ENCODE data around the gene EXOC3. TPM values are rescaled to one million over a fixed set of nuclear protein-coding genes. Genes with fewer than 3 reads are reported as not detected.
A peak's percentile ranks its signal among the peaks of the same experiment; 100 is the strongest.

The EXOC3 gene
- total RNA-seq, 2 experiments from 2014 or later: 68.2 to 71.2 TPM

GRCh38 chr5:451587-452458 lies 8.8 kb downstream of the EXOC3 start:
- Mint-ChIP-seq H3K4me1 (peaks cover 36% of the 10 kb centered on the region), H3K27ac (peak overlapping the region; percentile 69), H3K9me3 (ENCODE audit: low read depth) (peaks cover 13% of the 10 kb centered on the region), H3K27me3 (no peaks in the 10 kb centered on the region), H3K36me3 (peaks cover 81% of the 10 kb centered on the region), H3K4me3 (no peak overlapping the region)
- DNase-seq (no peak), ATAC-seq (no peak)
- CTCF ChIA-PET: interaction anchor here (1.0 to 2.1 kb wide), 4 partner anchors 14 to 135 kb away, joined by 3 to 8 read pairs (median 6); no protein-coding TSS in a partner anchor

GRCh38 chr5:452978-453710 lies 10.2 kb downstream of the EXOC3 start:
- Mint-ChIP-seq H3K4me1 (peaks cover 36% of the 10 kb centered on the region), H3K4me3 (no peak overlapping the region)
- CTCF ChIA-PET: interaction anchor here (1.0 to 2.1 kb wide), 4 partner anchors 8 to 137 kb away, joined by 4 to 8 read pairs (median 4); no protein-coding TSS in a partner anchor

GRCh38 chr5:453725-454481 lies 10.9 kb downstream of the EXOC3 start:
- H3K4me1 Mint-ChIP-seq: peaks cover 42% of the 10 kb centered on the region
- ATAC-seq (peak; percentile 43), DNase-seq (no peak)
- no peaks in the 10 kb centered on the region for H3K27me3 Mint-ChIP-seq
- H3K9me3 Mint-ChIP-seq (ENCODE audit: low read depth): peaks cover 13% of the 10 kb centered on the region
- H3K4me3 Mint-ChIP-seq: no peak overlapping the region
- peaks cover 77% of the 10 kb centered on the region for H3K36me3 Mint-ChIP-seq
- CTCF ChIA-PET: interaction anchor here (0.6 to 2.1 kb wide), 5 partner anchors 8 to 235 kb away, joined by 3 to 5 read pairs (median 4); partner anchors contain the start of gene SDHA
- peak overlapping the region; percentile 48 for H3K27ac Mint-ChIP-seq

More at GRCh38 chr5:452978-453710, 10.2 kb downstream of the EXOC3 start:
- Mint-ChIP-seq H3K27ac (peak overlapping the region; percentile 69), H3K36me3 (peaks cover 76% of the 10 kb centered on the region), H3K9me3 (ENCODE audit: low read depth) (peaks cover 13% of the 10 kb centered on the region), H3K27me3 (no peaks in the 10 kb centered on the region)
- ATAC-seq (peak; percentile 43), DNase-seq (no peak)

GRCh38 chr5:454936-455335 lies 12.0 kb downstream of the EXOC3 start:
- Mint-ChIP-seq H3K36me3 (peaks cover 77% of the 10 kb centered on the region), H3K9me3 (ENCODE audit: low read depth) (peaks cover 13% of the 10 kb centered on the region), H3K4me1 (peaks cover 52% of the 10 kb centered on the region), H3K4me3 (no peak overlapping the region), H3K27ac (no peak overlapping the region), H3K27me3 (no peaks in the 10 kb centered on the region)
- DNase-seq (no peak), ATAC-seq (no peak)
- CTCF ChIA-PET: interaction anchor here (1.1 to 2.1 kb wide), 3 partner anchors 8 to 24 kb away, joined by 3 to 5 read pairs (median 4); no protein-coding TSS in a partner anchor

GRCh38 chr5:455806-456205 lies 12.8 kb downstream of the EXOC3 start:
- no peaks in the 10 kb centered on the region for H3K27me3 Mint-ChIP-seq
- peaks cover 77% of the 10 kb centered on the region for H3K36me3 Mint-ChIP-seq
- peaks cover 13% of the 10 kb centered on the region for H3K9me3 Mint-ChIP-seq (ENCODE audit: low read depth)
- no peak overlapping the region for H3K27ac Mint-ChIP-seq
- no peak for DNase-seq
- peaks cover 57% of the 10 kb centered on the region for H3K4me1 Mint-ChIP-seq
- no peak overlapping the region for H3K4me3 Mint-ChIP-seq
- no peak for ATAC-seq
- CTCF ChIA-PET: interaction anchor here (1.1 to 2.5 kb wide), 2 partner anchors 9 to 25 kb away, joined by 3 to 12 read pairs; no protein-coding TSS in a partner anchor

- no peak overlapping the region for H3K27ac Mint-ChIP-seq
- H3K9me3 Mint-ChIP-seq (ENCODE audit: low read depth): peaks cover 11% of the 10 kb centered on the region
- H3K27me3 Mint-ChIP-seq: no peaks in the 10 kb centered on the region
- H3K4me1 Mint-ChIP-seq: peaks cover 56% of the 10 kb centered on the region
- DNase-seq (no peak), ATAC-seq (no peak)
- peaks cover 71% of the 10 kb centered on the region for H3K36me3 Mint-ChIP-seq
- CTCF ChIA-PET: interaction anchor here (2.5 kb wide), 1 partner anchor 10 kb away, joined by 12 read pairs; no protein-coding TSS in a partner anchor
- no peak overlapping the region for H3K4me3 Mint-ChIP-seq
These were observed 13.6 kb downstream of the EXOC3 start for GRCh38 chr5:456351-457194.

- peaks cover 57% of the 10 kb centered on the region for H3K4me1 Mint-ChIP-seq
- CTCF ChIA-PET: interaction anchor here (2.5 kb wide), 1 partner anchor 11 kb away, joined by 12 read pairs; no protein-coding TSS in a partner anchor
- peaks cover 71% of the 10 kb centered on the region for H3K36me3 Mint-ChIP-seq
- peaks cover 3% of the 10 kb centered on the region for H3K9me3 Mint-ChIP-seq (ENCODE audit: low read depth)
- H3K27ac Mint-ChIP-seq: no peak overlapping the region
- no peak for ATAC-seq
- no peak overlapping the region for H3K4me3 Mint-ChIP-seq
- no peak for DNase-seq
- H3K27me3 Mint-ChIP-seq: no peaks in the 10 kb centered on the region
These were observed 14.4 kb downstream of the EXOC3 start for GRCh38 chr5:457195-457961.

- no peaks in the 10 kb centered on the region for H3K27me3 Mint-ChIP-seq
- H3K9me3 Mint-ChIP-seq (ENCODE audit: low read depth): no peaks in the 10 kb centered on the region
- H3K36me3 Mint-ChIP-seq: peaks cover 65% of the 10 kb centered on the region
- H3K4me3 Mint-ChIP-seq: no peak overlapping the region
- peak; percentile 46 for ATAC-seq
- H3K27ac Mint-ChIP-seq: peak overlapping the region; percentile 71
- no peak for DNase-seq
- CTCF ChIA-PET: interaction anchor here (1.8 to 2.5 kb wide), 2 partner anchors 12 to 13 kb away, joined by 5 to 12 read pairs; no protein-coding TSS in a partner anchor
- peaks cover 53% of the 10 kb centered on the region for H3K4me1 Mint-ChIP-seq
These were observed 15.8 kb downstream of the EXOC3 start for GRCh38 chr5:458547-459353.

- DNase-seq (no peak), ATAC-seq (no peak)
- Mint-ChIP-seq H3K27ac (no peak overlapping the region), H3K9me3 (ENCODE audit: low read depth) (no peaks in the 10 kb centered on the region), H3K4me3 (no peak overlapping the region), H3K27me3 (no peaks in the 10 kb centered on the region), H3K4me1 (peaks cover 56% of the 10 kb centered on the region), H3K36me3 (peaks cover 65% of the 10 kb centered on the region)
- CTCF ChIA-PET: interaction anchor here (1.8 kb wide), 1 partner anchor 14 kb away, joined by 5 read pairs; no protein-coding TSS in a partner anchor
These were observed 16.7 kb downstream of the EXOC3 start for GRCh38 chr5:459562-460272.

GRCh38 chr5:460273-460625 lies 17.3 kb downstream of the EXOC3 start:
- no peak for DNase-seq
- H3K27me3 Mint-ChIP-seq: no peaks in the 10 kb centered on the region
- H3K4me1 Mint-ChIP-seq: peaks cover 56% of the 10 kb centered on the region
- no peak overlapping the region for H3K4me3 Mint-ChIP-seq
- CTCF ChIA-PET: interaction anchor here (1.8 kb wide), 1 partner anchor 14 kb away, joined by 5 read pairs; no protein-coding TSS in a partner anchor
- H3K9me3 Mint-ChIP-seq (ENCODE audit: low read depth): no peaks in the 10 kb centered on the region
- H3K36me3 Mint-ChIP-seq: peaks cover 62% of the 10 kb centered on the region
- H3K27ac Mint-ChIP-seq: no peak overlapping the region
- no peak for ATAC-seq

Data from activated CD8-positive, alpha-beta memory T cell treated with anti-CD3 and anti-CD28 coated beads, Interleukin-2, amount 10 ng/mL, durations not matched to agents 7 days and 5 days (primary cell).